ENCODE data around the gene HAUS5. TPM values are rescaled to one million over a fixed set of nuclear protein-coding genes. Genes with fewer than 3 reads are reported as not detected.

Gene HAUS5
- polyA plus RNA-seq, 1 donor from 2014 or later = 14.4 TPM

DNA sequence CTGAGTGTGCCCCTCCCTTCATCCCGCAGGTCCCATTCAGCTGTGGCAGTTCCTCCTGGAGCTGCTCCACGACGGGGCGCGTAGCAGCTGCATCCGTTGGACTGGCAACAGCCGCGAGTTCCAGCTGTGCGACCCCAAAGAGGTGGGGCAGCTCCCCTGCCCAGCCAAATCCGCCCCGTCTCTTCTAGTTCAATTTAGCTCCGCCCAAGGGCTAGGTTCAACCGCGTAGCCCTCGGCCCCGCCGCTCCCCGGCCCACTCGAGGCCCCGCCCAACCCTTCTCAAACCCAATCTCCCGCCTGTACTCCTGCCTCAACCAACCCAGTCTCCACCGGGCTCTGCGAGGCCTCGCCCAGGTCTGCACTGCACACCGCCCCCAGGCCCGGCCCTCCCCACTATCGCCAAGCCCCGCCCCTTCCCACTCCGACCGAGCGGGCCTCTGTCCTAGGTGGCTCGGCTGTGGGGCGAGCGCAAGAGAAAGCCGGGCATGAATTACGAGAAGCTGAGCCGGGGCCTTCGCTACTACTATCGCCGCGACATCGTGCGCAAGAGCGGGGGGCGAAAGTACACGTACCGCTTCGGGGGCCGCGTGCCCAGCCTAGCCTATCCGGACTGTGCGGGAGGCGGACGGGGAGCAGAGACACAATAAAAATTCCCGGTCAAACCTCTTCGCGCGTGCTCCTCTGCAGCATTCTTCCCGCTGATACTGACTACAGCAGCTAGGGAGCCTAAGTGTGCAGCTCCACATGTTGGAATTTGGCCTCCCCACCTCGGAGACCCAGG, 31.9 kb downstream of the HAUS5 start:
- H3K9me3 ChIP-seq (ENCODE audit: low read length) = no peaks in the 10 kb centered on the region
- no peak for TF ChIP-seq EP300 (conservative IDR thresholded peaks at IDR 0.05; ENCODE audit: poor library complexity, severe bottlenecking)
- peak; percentile 28 for TF ChIP-seq MXI1 (conservative IDR thresholded peaks at IDR 0.05; ENCODE audit: poor library complexity, severe bottlenecking)
- no peak for TF ChIP-seq TAF1 (IDR thresholded peaks at IDR 0.05; ENCODE audit: low read depth)
- peak overlapping the region; percentile 63 for H3K4me3 ChIP-seq (ENCODE audit: low read length)
- H2AFZ ChIP-seq (ENCODE audit: low read depth, low read length) = peak overlapping the region; percentile 14
- peaks cover 10% of the 10 kb centered on the region for H3K79me2 ChIP-seq (replicated peaks; ENCODE audit: insufficient read depth, low read length)
- H4K20me1 ChIP-seq (ENCODE audit: insufficient read depth) = no peaks in the 10 kb centered on the region
- H3K9me2 ChIP-seq (ENCODE audit: insufficient read depth, low read length) = no peaks in the 10 kb centered on the region
- no peaks in the 10 kb centered on the region for H3F3A ChIP-seq (ENCODE audit: insufficient read depth, low read length, poor library complexity, severe bottlenecking)
- H3K36me3 ChIP-seq (ENCODE audit: insufficient read depth, low read length) = no peaks in the 10 kb centered on the region
- H3K4me2 ChIP-seq (ENCODE audit: low read length) = no peak overlapping the region
- H3K27ac ChIP-seq (ENCODE audit: low read length) = no peak overlapping the region
- peak overlapping the region; percentile 42 for H3K9ac ChIP-seq (ENCODE audit: low read length)
- H3K27me3 ChIP-seq (ENCODE audit: insufficient read depth, low read depth, low read length) = peaks cover 22% of the 10 kb centered on the region

DNA sequence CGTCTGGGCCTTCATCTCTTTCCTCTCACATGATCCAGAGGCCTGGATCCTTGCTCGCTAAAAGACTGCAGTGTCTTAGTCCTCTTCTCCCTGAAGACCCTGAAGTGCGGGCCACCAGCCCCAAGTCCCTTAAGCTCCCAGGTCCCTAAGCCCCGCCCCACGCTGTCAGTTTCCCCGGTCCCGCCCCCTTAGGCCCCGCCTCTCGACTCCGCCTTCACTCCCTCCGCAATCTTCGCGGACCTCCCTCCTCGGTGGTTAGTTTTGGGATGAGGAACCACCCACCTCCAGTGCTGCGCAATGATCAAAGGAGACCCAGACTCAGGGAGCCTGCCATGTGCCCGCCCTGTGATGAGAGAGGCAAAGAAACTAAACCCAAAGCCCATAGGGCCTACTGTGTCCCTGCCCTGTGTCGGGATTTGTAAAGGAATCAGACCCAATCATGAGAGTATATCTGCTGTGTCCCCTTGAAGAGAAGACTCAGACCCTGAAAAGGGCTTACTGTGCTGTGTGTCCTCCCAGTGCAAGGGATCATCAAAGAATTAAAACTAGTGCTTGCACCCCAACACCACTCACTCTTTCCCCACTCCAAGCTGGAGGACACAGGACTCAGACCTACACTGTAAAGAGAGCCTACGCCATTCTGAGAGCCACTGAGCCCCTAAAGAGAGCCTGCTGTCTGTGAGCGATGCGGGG, 32.6 kb downstream of the HAUS5 start:
- Histone ChIP-seq H3K27me3 (ENCODE audit: insufficient read depth, low read depth, low read length) (peaks cover 22% of the 10 kb centered on the region), H2AFZ (ENCODE audit: low read depth, low read length) (no peak overlapping the region), H3K4me3 (ENCODE audit: low read length) (peak overlapping the region; percentile 63), H3K9me3 (ENCODE audit: low read length) (no peaks in the 10 kb centered on the region), H3K36me3 (ENCODE audit: insufficient read depth, low read length) (no peaks in the 10 kb centered on the region), H3K9ac (ENCODE audit: low read length) (peak overlapping the region; percentile 42), H3K9me2 (ENCODE audit: insufficient read depth, low read length) (no peaks in the 10 kb centered on the region), H3K4me2 (ENCODE audit: low read length) (no peak overlapping the region), H3K79me2 (replicated peaks; ENCODE audit: insufficient read depth, low read length) (peaks cover 12% of the 10 kb centered on the region), H4K20me1 (ENCODE audit: insufficient read depth) (no peaks in the 10 kb centered on the region), H3K27ac (ENCODE audit: low read length) (no peak overlapping the region), H3F3A (ENCODE audit: insufficient read depth, low read length, poor library complexity, severe bottlenecking) (no peaks in the 10 kb centered on the region)
- TF ChIP-seq, protein P1, sequence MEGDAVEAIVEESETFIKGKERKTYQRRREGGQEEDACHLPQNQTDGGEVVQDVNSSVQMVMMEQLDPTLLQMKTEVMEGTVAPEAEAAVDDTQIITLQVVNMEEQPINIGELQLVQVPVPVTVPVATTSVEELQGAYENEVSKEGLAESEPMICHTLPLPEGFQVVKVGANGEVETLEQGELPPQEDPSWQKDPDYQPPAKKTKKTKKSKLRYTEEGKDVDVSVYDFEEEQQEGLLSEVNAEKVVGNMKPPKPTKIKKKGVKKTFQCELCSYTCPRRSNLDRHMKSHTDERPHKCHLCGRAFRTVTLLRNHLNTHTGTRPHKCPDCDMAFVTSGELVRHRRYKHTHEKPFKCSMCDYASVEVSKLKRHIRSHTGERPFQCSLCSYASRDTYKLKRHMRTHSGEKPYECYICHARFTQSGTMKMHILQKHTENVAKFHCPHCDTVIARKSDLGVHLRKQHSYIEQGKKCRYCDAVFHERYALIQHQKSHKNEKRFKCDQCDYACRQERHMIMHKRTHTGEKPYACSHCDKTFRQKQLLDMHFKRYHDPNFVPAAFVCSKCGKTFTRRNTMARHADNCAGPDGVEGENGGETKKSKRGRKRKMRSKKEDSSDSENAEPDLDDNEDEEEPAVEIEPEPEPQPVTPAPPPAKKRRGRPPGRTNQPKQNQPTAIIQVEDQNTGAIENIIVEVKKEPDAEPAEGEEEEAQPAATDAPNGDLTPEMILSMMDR (IDR thresholded peaks at IDR 0.05; ENCODE audit: poor library complexity, severe bottlenecking) = no peak
- TF ChIP-seq RAD21 (conservative IDR thresholded peaks at IDR 0.05) (no peak), TAF1 (IDR thresholded peaks at IDR 0.05; ENCODE audit: low read depth) (no peak), EZH2 (IDR thresholded peaks at IDR 0.05; ENCODE audit: borderline replicate concordance, insufficient read depth, low read length, poor library complexity, severe bottlenecking) (no peak), MXI1 (conservative IDR thresholded peaks at IDR 0.05; ENCODE audit: poor library complexity, severe bottlenecking) (no peak), EP300 (conservative IDR thresholded peaks at IDR 0.05; ENCODE audit: poor library complexity, severe bottlenecking) (no peak), POLR2AphosphoS5 (IDR thresholded peaks at IDR 0.05) (no peak), SMC3 (conservative IDR thresholded peaks at IDR 0.05; ENCODE audit: poor library complexity) (no peak)
- TF ChIP-seq, protein P2, sequence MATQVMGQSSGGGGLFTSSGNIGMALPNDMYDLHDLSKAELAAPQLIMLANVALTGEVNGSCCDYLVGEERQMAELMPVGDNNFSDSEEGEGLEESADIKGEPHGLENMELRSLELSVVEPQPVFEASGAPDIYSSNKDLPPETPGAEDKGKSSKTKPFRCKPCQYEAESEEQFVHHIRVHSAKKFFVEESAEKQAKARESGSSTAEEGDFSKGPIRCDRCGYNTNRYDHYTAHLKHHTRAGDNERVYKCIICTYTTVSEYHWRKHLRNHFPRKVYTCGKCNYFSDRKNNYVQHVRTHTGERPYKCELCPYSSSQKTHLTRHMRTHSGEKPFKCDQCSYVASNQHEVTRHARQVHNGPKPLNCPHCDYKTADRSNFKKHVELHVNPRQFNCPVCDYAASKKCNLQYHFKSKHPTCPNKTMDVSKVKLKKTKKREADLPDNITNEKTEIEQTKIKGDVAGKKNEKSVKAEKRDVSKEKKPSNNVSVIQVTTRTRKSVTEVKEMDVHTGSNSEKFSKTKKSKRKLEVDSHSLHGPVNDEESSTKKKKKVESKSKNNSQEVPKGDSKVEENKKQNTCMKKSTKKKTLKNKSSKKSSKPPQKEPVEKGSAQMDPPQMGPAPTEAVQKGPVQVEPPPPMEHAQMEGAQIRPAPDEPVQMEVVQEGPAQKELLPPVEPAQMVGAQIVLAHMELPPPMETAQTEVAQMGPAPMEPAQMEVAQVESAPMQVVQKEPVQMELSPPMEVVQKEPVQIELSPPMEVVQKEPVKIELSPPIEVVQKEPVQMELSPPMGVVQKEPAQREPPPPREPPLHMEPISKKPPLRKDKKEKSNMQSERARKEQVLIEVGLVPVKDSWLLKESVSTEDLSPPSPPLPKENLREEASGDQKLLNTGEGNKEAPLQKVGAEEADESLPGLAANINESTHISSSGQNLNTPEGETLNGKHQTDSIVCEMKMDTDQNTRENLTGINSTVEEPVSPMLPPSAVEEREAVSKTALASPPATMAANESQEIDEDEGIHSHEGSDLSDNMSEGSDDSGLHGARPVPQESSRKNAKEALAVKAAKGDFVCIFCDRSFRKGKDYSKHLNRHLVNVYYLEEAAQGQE (IDR thresholded peaks at IDR 0.05; ENCODE audit: borderline replicate concordance) = no peak
